HepG2 (cell line): ENCODE measurements around the gene CAPN12. TPM values are rescaled to one million over a fixed set of nuclear protein-coding genes. Genes with fewer than 3 reads are reported as not detected.

Experiments used
- ATAC-seq: fragments of 200-7000 bp; cut with Tn5 transposase; 3 replicates; pipeline ENCODE4 v1.9.1; 2020; ENCODE audit warnings: mild to moderate bottlenecking, moderate library complexity
- BruUV-seq: library from RNA; stranded (reverse); fragments of 400-500 nt; replicated peaks from 2 replicates; lab custom pipeline; 2021; lab: Mats Ljungman, UMichigan
- CTCF ChIA-PET: fragments of 300-600 bp; formaldehyde crosslinking; extraction: SDS; loops from one replicate; lab custom pipeline; 2021; ENCODE audit warnings: low total read pairs, inconsistent platforms, low intra/inter-chr PET ratio; lab: Yijun Ruan, JAX
- POLR2A ChIA-PET: fragments of 350-600 bp; sonication (Branson Sonifier 250); formaldehyde crosslinking; loops from one replicate; lab custom pipeline; 2020; ENCODE audit warnings: antibody characterized with exemption, inconsistent platforms; lab: Yijun Ruan, JAX
- DNase-seq: peaks from one replicate; pipeline ENCODE4 v3.0.0-alpha.2; 2015; ENCODE audit warnings: low spot score
- FAIRE-seq: peaks from 3 replicates; lab custom pipeline; 2011; peaks lifted over from hg19 to GRCh38; lab: Jason Lieb, UNC
- H2AFZ ChIP-seq: one replicate; pipeline ENCODE4 v1.6.1; 2011; ENCODE audit warnings: low read length, inconsistent platforms
- H3K27ac ChIP-seq: fragments of 300-600 bp; 3 replicates; pipeline ENCODE4 v1.8.0; 2011; ENCODE audit warnings: mixed run types, mild to moderate bottlenecking, mixed read lengths, low read length, inconsistent platforms; ENCODE audit not compliant: insufficient read depth; ENCODE audit errors: extremely low read length
- H3K27me3 ChIP-seq, 2 experiments: fragments of 200-600 bp in 1 of 2; 2 replicates in 1 of 2; 3 replicates in 1 of 2; pipeline versions ENCODE4 v1.6.0 to v1.8.0; 2011; ENCODE audit warnings: low read length in 2 of 2, mild to moderate bottlenecking in 2 of 2, moderate library complexity in 2 of 2, inconsistent platforms in 1 of 2; ENCODE audit not compliant: insufficient read depth in 2 of 2, control insufficient read depth in 1 of 2
- H3K36me3 ChIP-seq, 2 experiments: fragments of 200-600 bp in 1 of 2; replicated peaks in 1 of 2; 2 replicates in 1 of 2; 3 replicates in 1 of 2; pipeline versions ENCODE4 v1.5.1 to v1.8.0; 2011; ENCODE audit warnings: low read length in 2 of 2, inconsistent platforms in 1 of 2; ENCODE audit not compliant: insufficient read depth in 2 of 2, control insufficient read depth in 1 of 2
- H3K4me1 ChIP-seq: 2 replicates; pipeline ENCODE4 v1.5.1; 2012; ENCODE audit warnings: low read length, inconsistent platforms; ENCODE audit not compliant: insufficient read depth
- H3K4me2 ChIP-seq: 2 replicates; pipeline ENCODE4 v1.6.0; 2011; ENCODE audit warnings: low read depth, low read length, inconsistent platforms
- H3K4me3 ChIP-seq, 3 experiments: fragments of 200-600 bp in 1 of 3; sonication (generic), shearing (Covaris generic) in 1 of 3; replicated peaks in 1 of 3; 2 replicates each; pipeline ENCODE4 v1.5.1; 2011 to 2016; ENCODE audit warnings: low read length in 3 of 3, inconsistent platforms in 2 of 3, low read depth in 2 of 3, mild to moderate bottlenecking in 2 of 3, control low read depth in 1 of 3, mixed read lengths in 1 of 3; ENCODE audit not compliant: insufficient read depth in 1 of 3
- H3K79me2 ChIP-seq: one replicate; pipeline ENCODE4 v1.6.1; 2011; ENCODE audit warnings: low read length, inconsistent platforms; ENCODE audit not compliant: insufficient read depth
- H3K9ac ChIP-seq: 2 replicates; pipeline ENCODE4 v1.6.0; 2011; ENCODE audit warnings: mild to moderate bottlenecking, low read depth, low read length, inconsistent platforms; ENCODE audit not compliant: insufficient read depth
- H3K9me3 ChIP-seq: 2 replicates; pipeline ENCODE4 v1.5.1; 2012; ENCODE audit warnings: mild to moderate bottlenecking, low read length
- H4K20me1 ChIP-seq: 2 replicates; pipeline ENCODE4 v1.6.0; 2011; ENCODE audit warnings: inconsistent platforms, mild to moderate bottlenecking, low read length, moderate library complexity; ENCODE audit not compliant: insufficient read depth
- AGO2 ChIP-seq: fragments of 200-400 bp; formaldehyde crosslinking; optimal IDR thresholded peaks from 2 replicates; pipeline ENCODE3; 2017; ENCODE audit warnings: mild to moderate bottlenecking, low read depth, low read length, moderate library complexity
- HNRNPK ChIP-seq: fragments of 200-400 bp; formaldehyde crosslinking; IDR thresholded peaks from 2 replicates; pipeline ENCODE4 v1.6.1; 2018; ENCODE audit warnings: low read length, low read depth, moderate library complexity, mild to moderate bottlenecking; ENCODE audit not compliant: poor library complexity, severe bottlenecking
- KMT2A ChIP-seq: sonication (generic); formaldehyde crosslinking; IDR thresholded peaks from 2 replicates; pipeline ENCODE4 v1.4.0; 2020; ENCODE audit warnings: missing genetic modification reagents
- MXD1 ChIP-seq: sonication (generic); formaldehyde crosslinking; IDR thresholded peaks from 2 replicates; pipeline ENCODE4 v1.4.0; 2020; ENCODE audit warnings: mild to moderate bottlenecking, missing genetic modification reagents
- MYNN ChIP-seq: sonication (generic); formaldehyde crosslinking; IDR thresholded peaks from 2 replicates; pipeline ENCODE4 v1.4.0; 2020; ENCODE audit warnings: mild to moderate bottlenecking, low read depth, missing genetic modification reagents
- NFE2L2 ChIP-seq: fragments of 150-350 bp; IDR thresholded peaks from 2 replicates; pipeline ENCODE4 v1.6.1; 2014; ENCODE audit warnings: low read length
- PAF1 ChIP-seq: IDR thresholded peaks from 2 replicates; pipeline ENCODE4 v1.6.1; 2016; ENCODE audit warnings: missing genetic modification reagents, missing compliant biosample characterization
- PCBP1 ChIP-seq: fragments of 200-400 bp; formaldehyde crosslinking; IDR thresholded peaks from 2 replicates; pipeline ENCODE4 v1.6.1; 2017; ENCODE audit warnings: mild to moderate bottlenecking, low read depth, low read length, borderline replicate concordance
- RBM22 ChIP-seq: fragments of 200-400 bp; formaldehyde crosslinking; optimal IDR thresholded peaks from 2 replicates; pipeline ENCODE3; 2017; ENCODE audit warnings: mild to moderate bottlenecking, low read length, moderate library complexity
- RFX3 ChIP-seq: IDR thresholded peaks from 2 replicates; pipeline ENCODE4 v1.6.1; 2016; ENCODE audit warnings: missing biosample characterization, missing genetic modification reagents
- RFX5 ChIP-seq: IDR thresholded peaks from 2 replicates; pipeline ENCODE4 v1.6.1; 2011; ENCODE audit warnings: low read depth, low read length, improper control_type of control experiment
- SNAPC4 ChIP-seq: sonication (generic); formaldehyde crosslinking; IDR thresholded peaks from 2 replicates; pipeline ENCODE4 v1.4.0; 2020; ENCODE audit warnings: mild to moderate bottlenecking, missing genetic modification reagents
- TFAP4 ChIP-seq: sonication (generic); IDR thresholded peaks from 2 replicates; pipeline ENCODE4 v1.6.1; 2016; ENCODE audit warnings: low read depth, borderline replicate concordance
- ZFP36L1 ChIP-seq: sonication (generic); formaldehyde crosslinking; IDR thresholded peaks from 2 replicates; pipeline ENCODE4 v1.8.0; 2022; ENCODE audit warnings: mild to moderate bottlenecking, missing genetic modification reagents, moderate library complexity
- ZKSCAN5 ChIP-seq: sonication (generic); formaldehyde crosslinking; IDR thresholded peaks from 2 replicates; pipeline ENCODE4 v1.5.1; 2020; ENCODE audit warnings: mild to moderate bottlenecking, missing genetic modification reagents
- ZNF263 ChIP-seq: sonication (generic); formaldehyde crosslinking; IDR thresholded peaks from 2 replicates; pipeline ENCODE4 v1.4.0; 2020; ENCODE audit warnings: missing genetic modification reagents
- ZNF546 ChIP-seq: sonication (generic); formaldehyde crosslinking; conservative IDR thresholded peaks from 2 replicates; pipeline ENCODE4 v1.8.1; 2023; ENCODE audit warnings: mild to moderate bottlenecking, missing genetic modification reagents
- ZNF552 ChIP-seq: sonication (generic); formaldehyde crosslinking; IDR thresholded peaks from 2 replicates; pipeline ENCODE4 v1.9.0; 2022; ENCODE audit warnings: missing genetic modification reagents, mild to moderate bottlenecking, borderline replicate concordance
- ZNF768 ChIP-seq: sonication (generic); formaldehyde crosslinking; IDR thresholded peaks from 2 replicates; pipeline ENCODE4 v1.4.0; 2020; ENCODE audit warnings: missing genetic modification reagents
- WGBS: methylation state at CpG from one replicate; pipeline ENCODE4 v1.1.6; 2017; ENCODE audit warnings: low lambda C conversion rate; 5-methylcytosine and 5-hydroxymethylcytosine counted together
- in situ Hi-C: cut with HindIII; loops from 2 replicates; pipeline ENCODE4 v1.10.0; 2017; ENCODE audit warnings: low pct_unique_long_range_greater_than_20kb; ENCODE audit not compliant: extremely low pct_ligation_motif_present
- intact Hi-C: fragments of 100-400 bp; cut with micrococcal nuclease; formaldehyde crosslinking; loops from one replicate; pipeline ENCODE4 v1.10.0; 2022; ENCODE audit not compliant: unreplicated experiment
- polyA plus RNA-seq, 8 experiments: library from polyadenylated mRNA; depleted of rRNA in 3 of 8; stranded (reverse) in 7 of 8; unstranded in 1 of 8; fragments of >200 nt; fragmentation: Illumina TruSeq in 4 of 8; extraction: Trizol in 4 of 8; gene quantifications; 2 replicates each; pipeline versions ENCODE4 v1.2.1 to v1.2.3, GENCODE V29; 2011 to 2016; ENCODE audit warnings: low read depth in 4 of 8, missing spikeins in 1 of 8, mixed read lengths in 1 of 8; ENCODE audit not compliant: insufficient read depth in 1 of 8
- total RNA-seq, 5 experiments: library from RNA; depleted of rRNA; stranded (reverse); fragments of >200 nt; fragmentation: Illumina TruSeq; extraction: Trizol; gene quantifications; 2 replicates each; pipeline ENCODE4 v1.2.3, GENCODE V29; 2016; ENCODE audit warnings: low read depth in 1 of 5

The CAPN12 gene
- total and polyA plus RNA-seq, 2 of the 13 experiments (the other 11 are each of a cell fraction or from before 2014, with no cell fraction given) = 1.6 to 13.6 TPM

- WGBS = 98% methylated on average over 33 of the region's 33 CpGs
- Histone ChIP-seq H3K79me2 (no peaks in the 10 kb centered on the region), H4K20me1 (no peaks in the 10 kb centered on the region), H3K9ac (no peak overlapping the region), H3K9me3 (no peaks in the 10 kb centered on the region), H3K27me3 (no peaks in the 10 kb centered on the region), H3K4me3 (no peak overlapping the region), H3K4me2 (no peak overlapping the region), H3K4me1 (peaks cover 4% of the 10 kb centered on the region), H2AFZ (no peak overlapping the region), H3K36me3 (peaks cover 26 to 62% of the 10 kb centered on the region in 2 experiments), H3K27ac (no peak overlapping the region)
- FAIRE-seq (no peak), DNase-seq (no peak), ATAC-seq (no peak)
- no TSS peak for BruUV-seq
- in situ Hi-C loops (loop anchor here (25.0 kb wide), 1 partner anchor 184 kb away; the partner anchor contains the start of gene CCER2), intact Hi-C loops (no loop called here)
- CTCF ChIA-PET = no interaction called here
- POLR2A ChIA-PET = no interaction called here
- TF ChIP-seq SNAPC4 (no peak), ZFP36L1 (no peak), AGO2 (peak; percentile 19), MXD1 (CRISPR knock-in tag) (no peak), RBM22 (peak; percentile 67), PCBP1 (0 out of 2 replicates have a peak, but pooled peaks have one; percentile 11), RFX5 (no peak), ZKSCAN5 (no peak), ZNF263 (CRISPR knock-in tag) (peak; percentile 74), ZNF552 (CRISPR knock-in tag) (no peak), MYNN (CRISPR knock-in tag) (no peak), HNRNPK (peak; percentile 39), ZNF546 (no peak), ZNF768 (CRISPR knock-in tag) (peak; percentile 94), RFX3 (CRISPR knock-in tag) (no peak), KMT2A (CRISPR knock-in tag) (no peak), TFAP4 (no peak), PAF1 (CRISPR knock-in tag) (no peak), NFE2L2 (no peak)
Measured at GRCh38 chr19:38727868-38728660, 16.2 kb downstream of the CAPN12 start.
